Sigmoid colon (tissue), 3 donors: Measurements from ENCODE around the gene FLNC.

ENCODE experiments used
- POLR2A ChIP-seq, 2 donors: fragments of 450-650 bp; IDR thresholded peaks; one replicate each; pipeline ENCODE4 v1.6.1; 2016; ENCODE audit warnings: antibody characterized with exemption in 2 of 2, mild to moderate bottlenecking in 2 of 2, moderate library complexity in 2 of 2
- TF ChIP-seq, protein P1 (sequence below), 4 experiments: fragments of 450-650 bp in 3 of 4; fragments of 200-600 bp in 1 of 4; IDR thresholded peaks; one replicate each; pipeline ENCODE4 v1.5.1; 2016 to 2019; ENCODE audit warnings: antibody characterized with exemption in 4 of 4, mild to moderate bottlenecking in 3 of 4, moderate library complexity in 2 of 4

DNA sequence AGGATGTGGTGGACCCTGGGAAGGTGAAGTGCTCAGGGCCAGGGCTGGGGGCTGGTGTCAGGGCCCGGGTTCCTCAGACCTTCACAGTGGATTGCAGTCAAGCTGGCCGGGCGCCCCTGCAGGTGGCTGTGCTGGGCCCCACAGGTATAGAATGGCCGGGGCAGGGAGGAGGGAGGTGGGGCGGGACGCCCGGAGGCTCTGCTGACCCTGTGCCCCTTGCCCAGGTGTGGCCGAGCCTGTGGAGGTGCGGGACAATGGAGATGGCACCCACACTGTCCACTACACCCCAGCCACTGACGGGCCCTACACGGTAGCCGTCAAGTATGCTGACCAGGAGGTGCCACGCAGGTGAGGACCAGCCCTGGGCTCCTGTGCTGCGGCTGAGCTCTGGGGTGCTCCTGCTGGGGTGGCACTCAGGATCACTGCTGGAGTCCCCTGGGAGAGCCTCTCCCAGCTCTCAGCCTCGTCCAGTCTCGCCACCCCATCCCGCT, 17.6 kb downstream of the FLNC start:
- TF ChIP-seq POLR2A (IDR thresholded peaks at IDR 0.05), result no peak
- TF ChIP-seq, protein P1, sequence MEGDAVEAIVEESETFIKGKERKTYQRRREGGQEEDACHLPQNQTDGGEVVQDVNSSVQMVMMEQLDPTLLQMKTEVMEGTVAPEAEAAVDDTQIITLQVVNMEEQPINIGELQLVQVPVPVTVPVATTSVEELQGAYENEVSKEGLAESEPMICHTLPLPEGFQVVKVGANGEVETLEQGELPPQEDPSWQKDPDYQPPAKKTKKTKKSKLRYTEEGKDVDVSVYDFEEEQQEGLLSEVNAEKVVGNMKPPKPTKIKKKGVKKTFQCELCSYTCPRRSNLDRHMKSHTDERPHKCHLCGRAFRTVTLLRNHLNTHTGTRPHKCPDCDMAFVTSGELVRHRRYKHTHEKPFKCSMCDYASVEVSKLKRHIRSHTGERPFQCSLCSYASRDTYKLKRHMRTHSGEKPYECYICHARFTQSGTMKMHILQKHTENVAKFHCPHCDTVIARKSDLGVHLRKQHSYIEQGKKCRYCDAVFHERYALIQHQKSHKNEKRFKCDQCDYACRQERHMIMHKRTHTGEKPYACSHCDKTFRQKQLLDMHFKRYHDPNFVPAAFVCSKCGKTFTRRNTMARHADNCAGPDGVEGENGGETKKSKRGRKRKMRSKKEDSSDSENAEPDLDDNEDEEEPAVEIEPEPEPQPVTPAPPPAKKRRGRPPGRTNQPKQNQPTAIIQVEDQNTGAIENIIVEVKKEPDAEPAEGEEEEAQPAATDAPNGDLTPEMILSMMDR (IDR thresholded peaks at IDR 0.05), result no peak
